ENCODE measurements around the gene VIT. TPM values are rescaled to one million over a fixed set of nuclear protein-coding genes. Genes with fewer than 3 reads are reported as not detected.

Gene VIT
- total RNA-seq, 6 experiments from 2014 or later: 3.7 to 11.6 (median 9.7) TPM

DNA sequence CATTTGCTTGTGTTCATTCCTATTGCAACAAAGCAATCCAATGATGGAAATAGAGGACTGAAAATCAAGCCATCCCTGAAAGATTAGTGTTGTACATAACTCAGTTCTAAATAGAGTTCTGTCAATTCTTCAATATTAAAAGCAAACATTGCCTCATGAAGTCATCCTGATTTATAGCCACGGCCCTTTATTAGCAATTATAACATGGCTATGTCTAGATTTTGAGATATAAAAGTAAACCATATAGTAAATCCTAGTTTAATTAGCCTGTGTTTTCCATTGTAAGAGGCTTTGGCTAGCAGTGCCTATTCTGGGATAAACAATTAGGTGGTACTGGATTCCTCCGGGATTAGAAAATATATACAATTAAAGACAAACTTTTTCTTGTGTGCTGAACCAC lies 33.2 kb upstream of the VIT start:
- no peak for DNase-seq
- Mint-ChIP-seq H3K4me1 (ENCODE audit: low read depth) (peaks cover 33% of the 10 kb centered on the region), H3K27ac (no peak overlapping the region; the same call in 1 of the 2 replicates), H3K27me3 (ENCODE audit: insufficient read depth) (no peaks in the 10 kb centered on the region; the same call in 1 of the 2 replicates), H3K9me3 (no peaks in the 10 kb centered on the region), H3K36me3 (ENCODE audit: low read depth) (peaks cover 16% of the 10 kb centered on the region; the same call in 1 of the 2 replicates), H3K4me3 (no peak overlapping the region)
- TF ChIP-seq, protein P1, sequence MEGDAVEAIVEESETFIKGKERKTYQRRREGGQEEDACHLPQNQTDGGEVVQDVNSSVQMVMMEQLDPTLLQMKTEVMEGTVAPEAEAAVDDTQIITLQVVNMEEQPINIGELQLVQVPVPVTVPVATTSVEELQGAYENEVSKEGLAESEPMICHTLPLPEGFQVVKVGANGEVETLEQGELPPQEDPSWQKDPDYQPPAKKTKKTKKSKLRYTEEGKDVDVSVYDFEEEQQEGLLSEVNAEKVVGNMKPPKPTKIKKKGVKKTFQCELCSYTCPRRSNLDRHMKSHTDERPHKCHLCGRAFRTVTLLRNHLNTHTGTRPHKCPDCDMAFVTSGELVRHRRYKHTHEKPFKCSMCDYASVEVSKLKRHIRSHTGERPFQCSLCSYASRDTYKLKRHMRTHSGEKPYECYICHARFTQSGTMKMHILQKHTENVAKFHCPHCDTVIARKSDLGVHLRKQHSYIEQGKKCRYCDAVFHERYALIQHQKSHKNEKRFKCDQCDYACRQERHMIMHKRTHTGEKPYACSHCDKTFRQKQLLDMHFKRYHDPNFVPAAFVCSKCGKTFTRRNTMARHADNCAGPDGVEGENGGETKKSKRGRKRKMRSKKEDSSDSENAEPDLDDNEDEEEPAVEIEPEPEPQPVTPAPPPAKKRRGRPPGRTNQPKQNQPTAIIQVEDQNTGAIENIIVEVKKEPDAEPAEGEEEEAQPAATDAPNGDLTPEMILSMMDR (IDR thresholded peaks at IDR 0.05): no peak

DNA sequence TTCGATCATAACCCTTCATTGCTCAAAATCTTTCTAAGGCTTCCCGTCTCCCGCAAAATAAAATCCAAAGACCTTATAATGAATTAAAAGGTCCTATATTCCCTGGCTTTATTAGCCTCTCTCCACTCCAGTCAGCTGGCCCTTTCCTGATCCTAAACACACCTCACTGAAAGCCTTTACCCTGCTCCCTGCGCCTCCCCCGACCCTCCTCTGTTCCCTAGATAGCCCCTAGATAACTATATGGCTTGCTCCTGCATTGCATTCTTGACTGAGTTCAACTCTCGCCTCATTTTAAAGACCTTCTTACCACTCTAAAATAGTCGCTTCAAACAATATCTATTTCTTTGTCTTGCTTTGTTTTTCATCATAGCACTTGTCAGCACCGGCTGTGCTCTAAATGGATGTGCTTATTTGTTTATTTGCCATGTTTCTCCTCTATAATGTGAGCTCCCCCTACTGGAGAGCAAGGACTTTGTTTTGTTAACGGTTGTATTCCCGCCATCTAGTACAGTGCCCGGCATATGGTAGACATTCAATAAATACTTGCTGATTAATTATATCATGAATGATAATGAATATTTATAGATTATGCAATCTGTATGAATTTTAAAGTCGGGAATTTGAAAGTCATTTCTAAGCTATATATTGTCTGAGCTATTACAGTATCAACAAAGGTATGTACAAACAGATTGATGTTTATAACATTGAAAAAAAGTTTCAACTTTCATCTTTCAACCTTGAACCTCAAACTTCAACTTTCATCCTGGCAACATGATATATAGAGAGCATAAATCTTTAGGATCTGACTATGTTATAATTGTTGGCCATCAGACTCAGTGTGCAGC lies 32.4 kb upstream of the VIT start:
- no peak overlapping the region for H3K4me3 Mint-ChIP-seq
- TF ChIP-seq, protein P1 (IDR thresholded peaks at IDR 0.05): peak; percentile 95
- no peaks in the 10 kb centered on the region for H3K27me3 Mint-ChIP-seq (ENCODE audit: insufficient read depth)
- H3K9me3 Mint-ChIP-seq: no peaks in the 10 kb centered on the region
- H3K36me3 Mint-ChIP-seq (ENCODE audit: low read depth): peaks cover 9% of the 10 kb centered on the region; the same call in 1 of the 2 replicates
- peaks cover 26% of the 10 kb centered on the region for H3K4me1 Mint-ChIP-seq (ENCODE audit: low read depth)
- DNase-seq: peak; percentile 81
- H3K27ac Mint-ChIP-seq: no peak overlapping the region

DNA sequence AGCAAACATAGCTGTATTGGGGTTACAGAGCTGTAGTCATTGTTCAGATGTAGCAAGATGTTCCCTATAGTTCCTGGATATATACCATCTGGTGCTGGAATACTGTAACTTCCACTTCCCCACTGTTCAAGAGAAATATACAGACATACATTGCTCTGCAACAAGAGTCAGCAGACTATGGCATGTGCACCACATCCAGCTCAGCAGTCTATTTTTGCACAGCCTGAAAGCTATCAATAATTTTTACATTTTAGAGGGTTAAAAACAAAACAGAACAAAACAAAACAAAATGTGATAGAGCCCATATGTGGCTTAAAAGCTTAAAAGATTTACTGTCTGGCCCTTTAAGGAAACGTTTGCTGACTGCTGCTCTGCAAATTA lies 31.8 kb upstream of the VIT start:
- DNase-seq: no peak
- H3K36me3 Mint-ChIP-seq (ENCODE audit: low read depth): 0 out of 2 replicates have a peak, but pooled peaks cover 5% of the 10 kb centered on the region
- H3K4me3 Mint-ChIP-seq: no peak overlapping the region
- H3K27me3 Mint-ChIP-seq (ENCODE audit: insufficient read depth): no peaks in the 10 kb centered on the region
- H3K27ac Mint-ChIP-seq: no peak overlapping the region
- TF ChIP-seq, protein P1 (IDR thresholded peaks at IDR 0.05): no peak
- peaks cover 23% of the 10 kb centered on the region for H3K4me1 Mint-ChIP-seq (ENCODE audit: low read depth)
- no peaks in the 10 kb centered on the region for H3K9me3 Mint-ChIP-seq

DNA sequence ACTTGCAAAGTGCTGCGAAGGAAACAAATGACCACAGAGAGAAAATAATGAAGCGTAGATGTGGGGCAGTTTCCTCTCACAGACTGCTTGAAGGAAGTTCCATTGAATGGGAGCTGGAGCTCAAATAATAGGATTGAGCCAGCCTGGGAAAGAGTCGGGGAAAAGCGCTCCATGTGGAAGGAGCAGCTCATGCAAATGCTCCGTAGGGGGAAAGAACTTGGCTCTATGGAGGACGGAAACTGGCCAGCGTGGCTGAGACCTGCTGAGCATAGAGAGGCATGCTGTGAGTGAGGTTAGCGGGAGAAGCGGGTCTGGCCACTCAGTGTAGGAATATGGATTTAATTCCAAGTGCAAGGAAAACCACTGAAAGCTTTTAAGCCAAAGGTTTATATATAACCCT lies 28.6 kb upstream of the VIT start:
- peaks cover 32% of the 10 kb centered on the region for H3K4me1 Mint-ChIP-seq (ENCODE audit: low read depth)
- H3K4me3 Mint-ChIP-seq: no peak overlapping the region
- TF ChIP-seq, protein P1 (IDR thresholded peaks at IDR 0.05): no peak
- no peak overlapping the region for H3K27ac Mint-ChIP-seq
- DNase-seq: no peak
- H3K36me3 Mint-ChIP-seq (ENCODE audit: low read depth): no peaks in the 10 kb centered on the region
- H3K27me3 Mint-ChIP-seq (ENCODE audit: insufficient read depth): no peaks in the 10 kb centered on the region
- H3K9me3 Mint-ChIP-seq: no peaks in the 10 kb centered on the region

DNA sequence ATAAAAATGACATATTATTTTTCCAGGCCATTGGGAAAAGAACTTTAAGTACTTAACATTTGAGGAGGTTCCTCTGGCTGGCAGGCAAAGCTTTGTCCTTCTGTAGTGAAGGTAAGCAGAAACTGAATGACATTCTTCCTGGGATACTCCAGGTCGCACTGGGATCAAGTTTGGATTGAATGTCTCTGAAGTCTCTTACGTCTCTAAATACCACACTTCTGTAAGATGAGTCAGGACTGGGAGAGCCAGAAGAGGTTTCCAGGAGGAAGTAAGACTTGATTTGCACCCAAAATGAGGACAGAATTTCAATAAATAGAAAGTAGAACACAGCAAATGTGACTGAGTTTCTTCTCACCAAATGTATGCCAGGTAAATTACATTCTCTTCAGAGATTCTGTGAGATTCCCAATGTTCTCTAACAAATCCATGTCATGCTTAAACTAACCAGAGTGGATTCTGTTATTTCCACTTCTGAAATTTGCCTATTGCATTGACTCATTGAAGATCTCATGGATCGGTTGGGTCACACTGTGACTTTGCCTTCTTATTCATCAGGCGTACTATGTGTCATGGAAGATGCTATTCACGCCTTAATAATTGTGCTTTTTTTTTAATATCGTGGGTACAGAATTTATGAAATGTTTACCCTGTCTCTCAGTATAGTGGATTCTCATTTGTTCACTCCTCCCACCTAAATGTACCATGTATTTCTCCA lies 25.5 kb upstream of the VIT start:
- peak overlapping the region; percentile 64 for H3K4me3 Mint-ChIP-seq
- H3K27me3 Mint-ChIP-seq (ENCODE audit: insufficient read depth): no peaks in the 10 kb centered on the region
- no peaks in the 10 kb centered on the region for H3K36me3 Mint-ChIP-seq (ENCODE audit: low read depth)
- TF ChIP-seq, protein P1 (IDR thresholded peaks at IDR 0.05): no peak
- H3K4me1 Mint-ChIP-seq (ENCODE audit: low read depth): peaks cover 55% of the 10 kb centered on the region
- H3K27ac Mint-ChIP-seq: peak overlapping the region; percentile 90
- no peaks in the 10 kb centered on the region for H3K9me3 Mint-ChIP-seq
- peak; percentile 46 for DNase-seq

Data from HFFc6 (cell line).